ENCODE data around the gene BCAS3. TPM values are rescaled to one million over a fixed set of nuclear protein-coding genes. Genes with fewer than 3 reads are reported as not detected.

The BCAS3 gene
- total RNA-seq, 1 donor from 2014 or later, result 9.5 TPM

DNA sequence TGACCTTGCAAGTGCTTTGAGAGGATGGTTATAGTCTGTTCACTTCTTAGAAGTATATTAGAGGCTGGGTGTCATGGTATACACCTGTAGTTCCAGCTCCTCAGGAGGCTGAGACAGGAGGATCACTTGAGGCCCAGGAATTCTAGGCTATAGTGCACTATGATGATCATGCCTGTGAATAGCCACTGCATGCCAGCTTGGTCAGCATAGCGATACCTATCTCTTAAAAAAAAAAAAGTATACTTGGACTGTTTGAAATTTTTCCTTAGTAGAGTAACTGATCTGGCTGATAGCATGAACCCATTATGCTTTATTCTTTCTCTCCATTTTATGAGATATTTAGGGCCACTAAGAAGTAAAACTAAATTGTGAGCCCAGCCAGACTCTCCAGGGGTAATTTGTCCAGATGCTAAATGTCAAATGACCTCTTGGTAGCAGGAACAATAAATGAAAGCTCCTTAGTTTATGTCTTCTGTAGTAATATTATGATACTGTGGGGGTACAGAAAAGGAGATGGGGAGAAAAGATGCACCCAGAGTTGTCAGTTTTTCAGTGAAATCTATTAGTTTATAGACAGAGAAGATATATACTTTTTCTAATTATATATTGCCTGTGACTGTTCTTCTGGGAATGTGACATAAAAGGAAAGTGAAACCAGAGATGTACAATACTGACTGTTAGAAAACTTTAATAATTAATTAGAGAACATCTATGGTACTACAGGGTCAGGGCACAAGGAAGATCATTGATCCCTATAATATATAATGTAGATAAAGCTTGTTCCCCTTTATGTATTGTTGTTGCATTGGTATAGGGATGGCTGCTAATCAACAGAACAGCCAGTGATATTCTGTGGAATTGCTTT, 386.7 kb downstream of the BCAS3 start:
- Mint-ChIP-seq H3K4me3 (no peak overlapping the region), H3K36me3 (ENCODE audit: low read depth) (no peaks in the 10 kb centered on the region), H3K27me3 (peaks cover 1% of the 10 kb centered on the region), H3K4me1 (peaks cover 11% of the 10 kb centered on the region), H3K9me3 (no peaks in the 10 kb centered on the region), H3K27ac (no peak overlapping the region)
- DNase-seq, result no peak
- intact Hi-C loops (cut with micrococcal nuclease), result no loop called here

DNA sequence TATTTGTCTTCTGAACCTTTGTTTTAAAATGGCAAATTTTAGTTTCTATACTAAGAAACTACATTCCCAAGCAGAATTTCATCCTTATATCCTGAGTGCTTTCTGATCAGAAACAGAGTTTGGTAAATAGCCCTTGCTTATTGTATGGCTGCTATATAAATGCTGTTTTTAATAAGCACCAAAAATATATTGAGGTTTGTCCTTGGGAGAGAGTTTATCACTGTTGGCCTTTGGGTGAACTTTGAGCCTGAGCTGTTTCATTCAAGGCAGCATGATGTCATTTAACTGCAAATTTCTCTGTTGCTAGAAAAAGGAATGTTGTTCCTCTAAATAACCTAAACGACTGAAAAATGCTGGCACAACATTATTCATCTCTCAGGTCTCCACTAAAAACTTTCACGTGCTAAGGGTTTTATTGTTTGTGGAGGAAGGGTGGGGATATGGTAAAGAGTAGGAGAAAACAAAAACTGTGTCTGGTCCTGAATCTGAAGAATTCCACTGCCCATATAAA, 387.7 kb downstream of the BCAS3 start:
- Mint-ChIP-seq H3K27me3 (peaks cover 1% of the 10 kb centered on the region), H3K4me3 (no peak overlapping the region), H3K4me1 (peaks cover 6% of the 10 kb centered on the region), H3K27ac (no peak overlapping the region), H3K9me3 (no peaks in the 10 kb centered on the region), H3K36me3 (ENCODE audit: low read depth) (no peaks in the 10 kb centered on the region)
- intact Hi-C loops (cut with micrococcal nuclease), result no loop called here
- DNase-seq, result no peak

DNA sequence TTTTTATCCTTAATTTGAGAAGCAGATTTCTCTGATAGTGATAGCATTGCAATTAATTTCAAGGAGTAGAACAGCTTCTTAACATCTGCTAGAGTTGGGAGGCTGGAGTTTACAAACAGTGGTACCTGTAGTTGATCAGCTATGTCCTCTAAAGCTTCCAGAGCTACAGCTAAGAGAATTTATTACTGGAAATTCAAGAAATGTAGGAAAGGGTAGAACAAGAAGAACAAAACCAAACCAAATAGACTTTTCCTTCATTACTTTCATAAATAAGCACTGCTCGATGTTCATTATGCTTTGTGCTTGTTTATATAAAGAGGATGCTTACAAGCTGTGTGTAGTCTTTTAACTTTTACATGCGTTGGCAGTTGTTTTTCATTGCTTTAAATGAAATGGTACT, 388.4 kb downstream of the BCAS3 start:
- intact Hi-C loops (cut with micrococcal nuclease), result no loop called here
- Mint-ChIP-seq H3K4me1 (peaks cover 6% of the 10 kb centered on the region), H3K36me3 (ENCODE audit: low read depth) (no peaks in the 10 kb centered on the region), H3K27me3 (peaks cover 1% of the 10 kb centered on the region), H3K27ac (no peak overlapping the region), H3K4me3 (no peak overlapping the region), H3K9me3 (no peaks in the 10 kb centered on the region)
- no peak for DNase-seq

DNA sequence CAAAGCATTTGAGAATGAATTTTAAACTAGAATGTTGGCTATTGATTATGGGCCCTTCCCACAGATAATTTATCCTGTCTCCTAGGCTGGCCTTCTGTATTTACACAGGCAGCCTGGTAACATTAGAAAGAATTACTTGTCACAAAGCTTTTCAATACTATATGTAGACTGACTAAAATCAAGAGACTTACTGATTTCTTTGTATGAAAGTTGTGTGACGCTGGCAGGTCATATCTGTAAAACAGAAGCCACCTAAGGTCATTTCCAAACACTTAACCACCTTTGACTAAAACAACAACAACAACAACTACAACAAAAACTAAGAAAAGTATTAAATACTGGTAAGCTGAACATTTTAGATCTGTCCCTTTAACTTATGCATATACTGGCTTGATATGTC, 393.0 kb downstream of the BCAS3 start:
- Mint-ChIP-seq H3K9me3 (no peaks in the 10 kb centered on the region), H3K36me3 (ENCODE audit: low read depth) (no peaks in the 10 kb centered on the region), H3K27ac (no peak overlapping the region), H3K4me1 (no peaks in the 10 kb centered on the region), H3K4me3 (no peak overlapping the region), H3K27me3 (peaks cover 1% of the 10 kb centered on the region)
- DNase-seq, result no peak
- intact Hi-C loops (cut with micrococcal nuclease), result no loop called here

DNA sequence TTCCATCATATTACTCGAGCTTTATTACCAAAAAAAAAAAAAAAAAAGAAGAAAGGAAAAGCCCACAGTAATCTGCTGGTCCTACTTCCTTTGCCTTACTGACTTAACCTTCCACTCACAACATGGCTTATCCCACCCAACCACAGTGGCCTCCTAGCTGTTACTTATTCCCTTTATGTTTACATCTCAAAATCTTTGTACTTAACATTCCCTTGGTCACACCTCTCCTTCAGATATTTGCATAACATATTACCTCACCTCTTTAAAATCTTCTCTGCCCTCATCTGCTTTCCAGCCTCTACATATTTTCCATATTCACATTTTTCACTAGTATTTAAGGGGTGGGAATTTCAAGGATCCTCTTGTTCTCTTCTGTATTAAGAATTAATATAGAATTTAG, 395.0 kb downstream of the BCAS3 start:
- Mint-ChIP-seq H3K27ac (no peak overlapping the region), H3K4me1 (no peaks in the 10 kb centered on the region), H3K9me3 (no peaks in the 10 kb centered on the region), H3K27me3 (no peaks in the 10 kb centered on the region), H3K36me3 (ENCODE audit: low read depth) (no peaks in the 10 kb centered on the region), H3K4me3 (no peak overlapping the region)
- intact Hi-C loops (cut with micrococcal nuclease), result no loop called here
- DNase-seq, result no peak

DNA sequence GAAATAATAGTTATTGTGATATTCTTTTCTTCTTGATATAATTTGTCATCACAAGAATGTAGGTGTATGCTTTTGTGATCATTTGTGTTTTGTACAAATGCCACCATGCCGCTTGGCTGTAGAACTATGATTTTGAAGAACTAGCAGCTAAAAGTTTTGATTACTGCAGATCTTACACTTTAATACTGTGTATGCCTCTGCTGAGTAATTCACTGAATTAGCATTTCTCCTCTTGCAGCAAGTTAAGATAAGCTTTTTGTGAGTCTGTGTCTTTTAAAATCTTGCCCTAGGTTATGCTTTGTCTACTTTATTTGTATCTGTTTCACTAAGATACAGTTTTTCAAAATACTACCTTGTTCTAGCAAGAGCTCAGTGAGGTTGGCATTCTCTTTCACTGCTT, 395.5 kb downstream of the BCAS3 start:
- intact Hi-C loops (cut with micrococcal nuclease), result no loop called here
- H3K36me3 Mint-ChIP-seq (ENCODE audit: low read depth), result no peaks in the 10 kb centered on the region
- no peaks in the 10 kb centered on the region for H3K27me3 Mint-ChIP-seq
- H3K9me3 Mint-ChIP-seq, result no peaks in the 10 kb centered on the region
- no peak overlapping the region for H3K27ac Mint-ChIP-seq
- no peak overlapping the region for H3K4me3 Mint-ChIP-seq
- DNase-seq, result no peak
- no peaks in the 10 kb centered on the region for H3K4me1 Mint-ChIP-seq

DNA sequence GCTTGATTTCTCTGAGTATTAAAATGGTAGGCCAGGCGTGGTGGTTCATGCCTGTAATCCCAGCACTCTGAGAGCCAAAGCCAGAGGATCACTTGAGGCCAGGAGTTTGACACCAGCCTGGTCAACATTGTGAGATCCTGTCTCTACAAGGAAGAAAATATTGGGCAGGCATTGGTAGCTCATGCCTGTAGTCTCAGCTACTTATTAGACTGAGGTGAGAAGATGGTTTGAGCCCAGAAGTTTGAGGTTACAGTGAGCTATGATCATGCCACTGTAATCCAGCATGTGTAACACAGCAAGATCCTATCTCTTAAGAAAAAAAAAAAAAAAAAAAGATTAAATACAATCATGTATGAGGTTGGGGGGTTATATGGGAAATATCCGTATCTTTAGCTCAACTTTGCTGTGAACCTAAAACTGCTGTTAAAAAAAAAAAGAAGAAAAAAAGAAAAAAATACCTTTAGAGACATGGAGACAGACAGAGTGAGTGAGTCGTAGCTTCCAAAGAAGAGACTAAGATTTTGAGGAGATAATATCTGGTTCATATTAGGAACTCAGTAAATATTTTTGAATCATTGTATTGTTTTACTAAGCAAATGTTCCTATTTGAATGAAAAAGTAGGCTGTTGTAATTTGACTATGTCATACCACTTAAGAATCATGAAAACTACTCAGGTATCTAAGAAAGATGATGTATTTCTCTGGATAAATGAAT, 396.3 kb downstream of the BCAS3 start:
- Mint-ChIP-seq H3K27ac (no peak overlapping the region), H3K9me3 (no peaks in the 10 kb centered on the region), H3K27me3 (no peaks in the 10 kb centered on the region), H3K4me1 (no peaks in the 10 kb centered on the region), H3K4me3 (no peak overlapping the region), H3K36me3 (ENCODE audit: low read depth) (no peaks in the 10 kb centered on the region)
- DNase-seq, result no peak
- intact Hi-C loops (cut with micrococcal nuclease), result no loop called here

DNA sequence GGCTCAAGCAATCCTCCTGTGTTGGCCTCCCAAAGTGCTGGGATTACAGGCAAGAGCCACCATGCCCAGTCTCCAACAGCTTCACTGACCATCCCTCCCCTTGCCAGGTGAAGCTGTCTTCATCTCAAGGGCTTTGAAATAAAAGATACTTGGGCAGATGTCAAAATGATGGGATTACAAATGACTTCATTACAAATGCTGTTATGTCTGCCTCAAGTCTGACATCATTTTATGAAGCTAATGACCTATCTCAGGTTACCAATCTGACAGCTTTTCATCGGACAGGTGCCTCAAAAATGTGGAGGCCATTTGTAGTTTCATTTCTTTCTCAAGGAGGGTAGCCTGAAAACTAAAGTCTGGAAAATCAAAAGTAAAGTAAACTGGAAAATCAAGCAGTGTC, 398.3 kb downstream of the BCAS3 start:
- no peak overlapping the region for H3K4me3 Mint-ChIP-seq
- H3K4me1 Mint-ChIP-seq, result no peaks in the 10 kb centered on the region
- intact Hi-C loops (cut with micrococcal nuclease), result no loop called here
- no peak for DNase-seq
- H3K36me3 Mint-ChIP-seq (ENCODE audit: low read depth), result no peaks in the 10 kb centered on the region
- H3K27me3 Mint-ChIP-seq, result no peaks in the 10 kb centered on the region
- H3K9me3 Mint-ChIP-seq, result no peaks in the 10 kb centered on the region
- no peak overlapping the region for H3K27ac Mint-ChIP-seq

DNA sequence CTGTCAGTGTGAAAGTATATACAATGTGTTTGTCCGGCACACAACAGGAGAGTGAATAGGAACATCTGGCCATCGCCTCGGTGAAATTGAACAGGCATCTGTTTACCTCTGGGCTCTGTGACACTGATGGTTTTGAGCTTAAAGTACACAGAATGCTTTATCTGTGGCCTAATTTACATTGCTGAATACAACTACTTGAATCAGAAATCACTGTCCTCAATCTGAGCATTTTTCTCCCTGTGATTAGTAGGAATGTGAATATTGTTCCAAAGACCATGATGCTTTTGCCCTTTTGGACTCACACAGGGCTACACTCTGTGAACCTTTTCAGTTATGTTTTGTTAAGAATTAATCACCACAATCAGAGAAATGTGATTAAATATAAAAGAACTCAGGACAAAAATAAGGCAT, 399.0 kb downstream of the BCAS3 start:
- no peaks in the 10 kb centered on the region for H3K36me3 Mint-ChIP-seq (ENCODE audit: low read depth)

DNA sequence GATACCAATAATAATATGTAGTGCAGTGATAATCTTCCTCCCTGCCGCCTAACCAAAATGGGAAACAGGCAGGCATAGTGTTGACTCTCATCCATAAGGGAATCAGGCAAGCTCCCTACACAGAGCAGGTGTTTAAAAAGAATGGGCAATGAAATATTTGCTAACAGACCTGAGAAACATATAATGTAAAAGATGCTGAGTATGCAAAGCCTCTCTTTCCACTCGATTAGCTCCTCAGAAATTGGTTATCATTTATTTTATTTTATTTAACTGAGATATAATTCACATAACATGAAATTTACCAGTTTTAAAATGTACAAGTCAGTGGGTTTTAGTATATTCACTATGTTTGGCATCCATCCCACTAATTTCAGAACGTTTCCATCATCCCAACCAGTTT, 404.3 kb downstream of the BCAS3 start:
- Mint-ChIP-seq H3K27me3 (no peaks in the 10 kb centered on the region), H3K4me1 (no peaks in the 10 kb centered on the region), H3K36me3 (ENCODE audit: low read depth) (no peaks in the 10 kb centered on the region), H3K9me3 (no peaks in the 10 kb centered on the region), H3K4me3 (no peak overlapping the region), H3K27ac (no peak overlapping the region)
- no peak for DNase-seq
- intact Hi-C loops (cut with micrococcal nuclease), result no loop called here

More for the DNA sequence above, 399.0 kb downstream of the BCAS3 start:
- no peak overlapping the region for H3K27ac Mint-ChIP-seq
- no peaks in the 10 kb centered on the region for H3K9me3 Mint-ChIP-seq
- no peaks in the 10 kb centered on the region for H3K4me1 Mint-ChIP-seq
- no peaks in the 10 kb centered on the region for H3K27me3 Mint-ChIP-seq
- no peak for DNase-seq
- intact Hi-C loops (cut with micrococcal nuclease), result no loop called here
- no peak overlapping the region for H3K4me3 Mint-ChIP-seq

DNA sequence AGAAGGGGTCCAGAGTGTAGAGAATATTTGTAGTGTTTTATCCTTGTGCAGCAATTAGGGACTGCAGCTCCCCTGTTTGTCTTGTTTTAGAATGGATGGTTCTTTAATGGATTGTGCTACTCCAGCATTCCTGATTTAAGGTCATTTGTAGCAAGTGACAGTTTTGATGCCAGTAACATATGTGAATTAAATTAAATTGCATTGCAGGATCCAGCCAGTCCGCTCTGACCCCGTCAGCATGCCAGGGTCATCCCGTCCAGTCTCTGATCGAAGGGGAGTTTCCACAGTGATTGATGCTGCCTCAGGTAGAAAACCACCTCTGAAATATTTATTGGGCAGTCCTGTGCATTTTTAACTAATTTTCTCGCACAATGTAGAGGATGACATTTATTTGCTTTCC, 406.6 kb downstream of the BCAS3 start:
- Mint-ChIP-seq H3K4me1 (no peaks in the 10 kb centered on the region), H3K36me3 (ENCODE audit: low read depth) (peaks cover 1% of the 10 kb centered on the region), H3K27ac (no peak overlapping the region), H3K4me3 (no peak overlapping the region), H3K9me3 (no peaks in the 10 kb centered on the region), H3K27me3 (no peaks in the 10 kb centered on the region)
- DNase-seq, result no peak
- intact Hi-C loops (cut with micrococcal nuclease), result no loop called here

DNA sequence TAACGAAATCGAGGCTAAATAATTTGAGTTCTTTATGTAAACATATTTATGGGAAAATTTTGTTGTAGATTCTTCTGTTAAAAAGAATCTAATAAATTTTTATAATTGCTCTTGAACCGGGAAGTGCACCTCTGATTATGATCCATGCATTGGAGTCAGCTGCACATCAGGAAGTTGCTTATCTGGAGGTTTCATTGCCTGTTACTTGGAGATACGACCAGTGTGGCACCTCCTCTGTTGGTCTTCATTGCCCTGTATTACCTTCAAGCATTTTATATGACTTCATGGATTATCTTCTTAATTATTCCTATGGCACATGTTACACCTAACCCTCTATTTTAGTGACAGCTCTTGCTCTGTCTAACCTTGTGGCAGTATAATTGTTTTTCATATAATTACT, 409.4 kb downstream of the BCAS3 start:
- no peaks in the 10 kb centered on the region for H3K27me3 Mint-ChIP-seq
- H3K9me3 Mint-ChIP-seq, result no peaks in the 10 kb centered on the region
- peaks cover 1% of the 10 kb centered on the region for H3K36me3 Mint-ChIP-seq (ENCODE audit: low read depth)

DNA sequence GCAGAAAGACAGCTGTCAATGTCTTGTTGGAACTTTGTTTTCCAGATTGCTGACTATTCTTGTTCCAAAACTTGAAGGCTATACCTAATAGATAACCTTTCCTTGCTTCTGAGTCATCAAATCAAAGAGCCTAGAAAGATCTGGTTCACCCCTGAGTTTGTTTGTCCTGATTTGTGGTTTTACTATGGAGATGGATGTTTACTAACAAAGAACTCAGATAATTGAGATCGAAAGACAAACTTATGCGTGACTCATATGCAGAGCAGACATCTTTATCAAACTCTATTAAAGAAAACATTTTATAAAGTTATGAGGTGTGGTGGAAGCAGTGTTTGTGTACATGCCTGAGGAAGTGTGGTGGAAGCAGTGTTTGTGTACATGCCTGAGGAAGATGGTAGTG, 410.9 kb downstream of the BCAS3 start:
- Mint-ChIP-seq H3K9me3 (peaks cover 3% of the 10 kb centered on the region), H3K27ac (no peak overlapping the region), H3K27me3 (no peaks in the 10 kb centered on the region), H3K4me3 (no peak overlapping the region), H3K36me3 (ENCODE audit: low read depth) (peaks cover 1% of the 10 kb centered on the region), H3K4me1 (no peaks in the 10 kb centered on the region)
- DNase-seq, result no peak
- intact Hi-C loops (cut with micrococcal nuclease), result no loop called here

More for the DNA sequence above, 409.4 kb downstream of the BCAS3 start:
- Mint-ChIP-seq H3K4me3 (no peak overlapping the region), H3K27ac (no peak overlapping the region), H3K4me1 (no peaks in the 10 kb centered on the region)
- no peak for DNase-seq
- intact Hi-C loops (cut with micrococcal nuclease), result no loop called here

DNA sequence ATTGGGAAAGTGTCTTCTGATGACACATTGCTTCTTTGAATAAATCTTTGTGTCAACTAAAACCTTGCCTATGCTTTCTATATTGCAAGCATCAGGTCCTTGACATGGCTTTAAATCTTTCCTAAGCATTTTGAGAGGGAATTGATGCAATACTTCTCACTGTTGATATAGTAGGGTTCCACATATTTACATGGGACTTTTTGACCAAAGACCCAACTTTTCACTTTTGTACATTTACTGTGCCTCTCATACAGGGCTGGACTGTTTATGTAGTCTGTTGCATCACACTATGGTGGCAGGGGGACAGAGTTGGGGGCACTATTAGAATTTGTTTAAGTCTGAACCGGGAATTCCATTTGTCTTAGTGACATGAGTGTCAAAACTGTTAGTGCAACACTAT, 413.4 kb downstream of the BCAS3 start:
- Mint-ChIP-seq H3K4me1 (no peaks in the 10 kb centered on the region), H3K27ac (no peak overlapping the region), H3K27me3 (no peaks in the 10 kb centered on the region)

More for the DNA sequence above, 413.4 kb downstream of the BCAS3 start:
- Mint-ChIP-seq H3K9me3 (peaks cover 3% of the 10 kb centered on the region), H3K4me3 (no peak overlapping the region), H3K36me3 (ENCODE audit: low read depth) (peaks cover 1% of the 10 kb centered on the region)
- DNase-seq, result no peak
- intact Hi-C loops (cut with micrococcal nuclease), result no loop called here
